ENCODE data around the gene PDXK.
A peak's percentile ranks its signal among the peaks of the same experiment; 100 is the strongest.

DNA sequence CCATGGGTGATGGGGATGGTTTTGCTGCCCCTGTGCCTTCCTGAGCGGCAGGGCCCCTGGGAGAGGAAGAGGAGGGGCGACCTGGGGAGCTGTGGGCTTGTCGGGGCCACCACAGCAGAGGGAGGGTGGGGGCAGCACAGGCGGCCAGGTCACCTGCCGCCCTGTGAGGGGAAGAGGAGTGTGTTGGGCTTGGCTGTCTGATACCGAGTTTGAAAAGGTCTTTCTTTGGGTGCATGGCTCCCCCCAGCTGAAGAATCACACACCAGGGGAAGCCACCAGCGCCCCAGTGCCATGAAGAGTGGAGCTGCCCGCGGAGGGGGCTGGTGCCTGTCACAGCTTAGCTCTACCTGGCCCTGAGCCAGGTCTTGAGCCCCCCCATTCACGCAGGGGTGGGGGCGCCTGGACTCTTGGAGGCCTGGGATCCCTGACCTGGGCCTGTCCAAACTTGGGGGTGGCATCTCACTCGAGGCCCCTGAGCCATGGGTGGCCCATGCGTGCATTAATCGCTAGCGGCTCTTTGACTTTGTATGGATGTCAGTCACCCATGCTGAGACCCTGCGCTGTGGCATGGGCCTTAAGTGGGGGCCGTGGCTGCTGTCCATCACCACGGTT lies 30.8 kb downstream of the PDXK start:
- TF ChIP-seq YY1 (IDR thresholded peaks at IDR 0.05; ENCODE audit: low read depth, low read length) = no peak
- TF ChIP-seq ETV6 (conservative IDR thresholded peaks at IDR 0.05 in 1 of 2, IDR thresholded peaks at IDR 0.05 in 1 of 2; ENCODE audit: borderline replicate concordance in 1 of 2, low read depth in 1 of 2) = no peak
- TF ChIP-seq, protein P1, sequence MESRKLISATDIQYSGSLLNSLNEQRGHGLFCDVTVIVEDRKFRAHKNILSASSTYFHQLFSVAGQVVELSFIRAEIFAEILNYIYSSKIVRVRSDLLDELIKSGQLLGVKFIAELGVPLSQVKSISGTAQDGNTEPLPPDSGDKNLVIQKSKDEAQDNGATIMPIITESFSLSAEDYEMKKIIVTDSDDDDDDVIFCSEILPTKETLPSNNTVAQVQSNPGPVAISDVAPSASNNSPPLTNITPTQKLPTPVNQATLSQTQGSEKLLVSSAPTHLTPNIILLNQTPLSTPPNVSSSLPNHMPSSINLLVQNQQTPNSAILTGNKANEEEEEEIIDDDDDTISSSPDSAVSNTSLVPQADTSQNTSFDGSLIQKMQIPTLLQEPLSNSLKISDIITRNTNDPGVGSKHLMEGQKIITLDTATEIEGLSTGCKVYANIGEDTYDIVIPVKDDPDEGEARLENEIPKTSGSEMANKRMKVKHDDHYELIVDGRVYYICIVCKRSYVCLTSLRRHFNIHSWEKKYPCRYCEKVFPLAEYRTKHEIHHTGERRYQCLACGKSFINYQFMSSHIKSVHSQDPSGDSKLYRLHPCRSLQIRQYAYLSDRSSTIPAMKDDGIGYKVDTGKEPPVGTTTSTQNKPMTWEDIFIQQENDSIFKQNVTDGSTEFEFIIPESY (IDR thresholded peaks at IDR 0.05) = no peak
- no peak for TF ChIP-seq EP300 (IDR thresholded peaks at IDR 0.05; ENCODE audit: borderline replicate concordance in 1 of 2, control insufficient read depth in 1 of 2, low read depth in 2 of 2, low read length in 2 of 2)
- TF ChIP-seq, protein P2, sequence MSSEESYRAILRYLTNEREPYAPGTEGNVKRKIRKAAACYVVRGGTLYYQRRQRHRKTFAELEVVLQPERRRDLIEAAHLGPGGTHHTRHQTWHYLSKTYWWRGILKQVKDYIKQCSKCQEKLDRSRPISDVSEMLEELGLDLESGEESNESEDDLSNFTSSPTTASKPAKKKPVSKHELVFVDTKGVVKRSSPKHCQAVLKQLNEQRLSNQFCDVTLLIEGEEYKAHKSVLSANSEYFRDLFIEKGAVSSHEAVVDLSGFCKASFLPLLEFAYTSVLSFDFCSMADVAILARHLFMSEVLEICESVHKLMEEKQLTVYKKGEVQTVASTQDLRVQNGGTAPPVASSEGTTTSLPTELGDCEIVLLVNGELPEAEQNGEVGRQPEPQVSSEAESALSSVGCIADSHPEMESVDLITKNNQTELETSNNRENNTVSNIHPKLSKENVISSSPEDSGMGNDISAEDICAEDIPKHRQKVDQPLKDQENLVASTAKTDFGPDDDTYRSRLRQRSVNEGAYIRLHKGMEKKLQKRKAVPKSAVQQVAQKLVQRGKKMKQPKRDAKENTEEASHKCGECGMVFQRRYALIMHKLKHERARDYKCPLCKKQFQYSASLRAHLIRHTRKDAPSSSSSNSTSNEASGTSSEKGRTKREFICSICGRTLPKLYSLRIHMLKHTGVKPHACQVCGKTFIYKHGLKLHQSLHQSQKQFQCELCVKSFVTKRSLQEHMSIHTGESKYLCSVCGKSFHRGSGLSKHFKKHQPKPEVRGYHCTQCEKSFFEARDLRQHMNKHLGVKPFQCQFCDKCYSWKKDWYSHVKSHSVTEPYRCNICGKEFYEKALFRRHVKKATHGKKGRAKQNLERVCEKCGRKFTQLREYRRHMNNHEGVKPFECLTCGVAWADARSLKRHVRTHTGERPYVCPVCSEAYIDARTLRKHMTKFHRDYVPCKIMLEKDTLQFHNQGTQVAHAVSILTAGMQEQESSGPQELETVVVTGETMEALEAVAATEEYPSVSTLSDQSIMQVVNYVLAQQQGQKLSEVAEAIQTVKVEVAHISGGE (CRISPR knock-in tag; IDR thresholded peaks at IDR 0.05) = no peak
- TF ChIP-seq, protein P3, sequence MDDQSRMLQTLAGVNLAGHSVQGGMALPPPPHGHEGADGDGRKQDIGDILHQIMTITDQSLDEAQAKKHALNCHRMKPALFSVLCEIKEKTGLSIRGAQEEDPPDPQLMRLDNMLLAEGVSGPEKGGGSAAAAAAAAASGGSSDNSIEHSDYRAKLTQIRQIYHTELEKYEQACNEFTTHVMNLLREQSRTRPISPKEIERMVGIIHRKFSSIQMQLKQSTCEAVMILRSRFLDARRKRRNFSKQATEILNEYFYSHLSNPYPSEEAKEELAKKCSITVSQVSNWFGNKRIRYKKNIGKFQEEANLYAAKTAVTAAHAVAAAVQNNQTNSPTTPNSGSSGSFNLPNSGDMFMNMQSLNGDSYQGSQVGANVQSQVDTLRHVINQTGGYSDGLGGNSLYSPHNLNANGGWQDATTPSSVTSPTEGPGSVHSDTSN (IDR thresholded peaks at IDR 0.05; ENCODE audit: insufficient replicate concordance, low read depth, low read length) = no peak
- TF ChIP-seq, protein P4, sequence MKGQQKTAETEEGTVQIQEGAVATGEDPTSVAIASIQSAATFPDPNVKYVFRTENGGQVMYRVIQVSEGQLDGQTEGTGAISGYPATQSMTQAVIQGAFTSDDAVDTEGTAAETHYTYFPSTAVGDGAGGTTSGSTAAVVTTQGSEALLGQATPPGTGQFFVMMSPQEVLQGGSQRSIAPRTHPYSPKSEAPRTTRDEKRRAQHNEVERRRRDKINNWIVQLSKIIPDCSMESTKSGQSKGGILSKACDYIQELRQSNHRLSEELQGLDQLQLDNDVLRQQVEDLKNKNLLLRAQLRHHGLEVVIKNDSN (IDR thresholded peaks at IDR 0.05; ENCODE audit: borderline replicate concordance, extremely low read length, insufficient read depth, low read depth, low read length) = no peak
- TF ChIP-seq TAF1 (IDR thresholded peaks at IDR 0.05; ENCODE audit: borderline replicate concordance, low read depth, low read length) = no peak
- no peak for TF ChIP-seq FOXM1 (IDR thresholded peaks at IDR 0.05; ENCODE audit: low read depth, low read length)
- TF ChIP-seq, protein P5, sequence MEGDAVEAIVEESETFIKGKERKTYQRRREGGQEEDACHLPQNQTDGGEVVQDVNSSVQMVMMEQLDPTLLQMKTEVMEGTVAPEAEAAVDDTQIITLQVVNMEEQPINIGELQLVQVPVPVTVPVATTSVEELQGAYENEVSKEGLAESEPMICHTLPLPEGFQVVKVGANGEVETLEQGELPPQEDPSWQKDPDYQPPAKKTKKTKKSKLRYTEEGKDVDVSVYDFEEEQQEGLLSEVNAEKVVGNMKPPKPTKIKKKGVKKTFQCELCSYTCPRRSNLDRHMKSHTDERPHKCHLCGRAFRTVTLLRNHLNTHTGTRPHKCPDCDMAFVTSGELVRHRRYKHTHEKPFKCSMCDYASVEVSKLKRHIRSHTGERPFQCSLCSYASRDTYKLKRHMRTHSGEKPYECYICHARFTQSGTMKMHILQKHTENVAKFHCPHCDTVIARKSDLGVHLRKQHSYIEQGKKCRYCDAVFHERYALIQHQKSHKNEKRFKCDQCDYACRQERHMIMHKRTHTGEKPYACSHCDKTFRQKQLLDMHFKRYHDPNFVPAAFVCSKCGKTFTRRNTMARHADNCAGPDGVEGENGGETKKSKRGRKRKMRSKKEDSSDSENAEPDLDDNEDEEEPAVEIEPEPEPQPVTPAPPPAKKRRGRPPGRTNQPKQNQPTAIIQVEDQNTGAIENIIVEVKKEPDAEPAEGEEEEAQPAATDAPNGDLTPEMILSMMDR (IDR thresholded peaks at IDR 0.05 in 2 of 3, conservative IDR thresholded peaks at IDR 0.05 in 1 of 3; ENCODE audit: control insufficient read depth in 2 of 3, extremely low read depth in 1 of 3, insufficient read depth in 1 of 3, low read depth in 3 of 3, low read length in 3 of 3) = 0 out of 6 replicates have a peak, but pooled peaks of 1 of the 3 experiments have one; percentile 2
- TF ChIP-seq, protein P6, sequence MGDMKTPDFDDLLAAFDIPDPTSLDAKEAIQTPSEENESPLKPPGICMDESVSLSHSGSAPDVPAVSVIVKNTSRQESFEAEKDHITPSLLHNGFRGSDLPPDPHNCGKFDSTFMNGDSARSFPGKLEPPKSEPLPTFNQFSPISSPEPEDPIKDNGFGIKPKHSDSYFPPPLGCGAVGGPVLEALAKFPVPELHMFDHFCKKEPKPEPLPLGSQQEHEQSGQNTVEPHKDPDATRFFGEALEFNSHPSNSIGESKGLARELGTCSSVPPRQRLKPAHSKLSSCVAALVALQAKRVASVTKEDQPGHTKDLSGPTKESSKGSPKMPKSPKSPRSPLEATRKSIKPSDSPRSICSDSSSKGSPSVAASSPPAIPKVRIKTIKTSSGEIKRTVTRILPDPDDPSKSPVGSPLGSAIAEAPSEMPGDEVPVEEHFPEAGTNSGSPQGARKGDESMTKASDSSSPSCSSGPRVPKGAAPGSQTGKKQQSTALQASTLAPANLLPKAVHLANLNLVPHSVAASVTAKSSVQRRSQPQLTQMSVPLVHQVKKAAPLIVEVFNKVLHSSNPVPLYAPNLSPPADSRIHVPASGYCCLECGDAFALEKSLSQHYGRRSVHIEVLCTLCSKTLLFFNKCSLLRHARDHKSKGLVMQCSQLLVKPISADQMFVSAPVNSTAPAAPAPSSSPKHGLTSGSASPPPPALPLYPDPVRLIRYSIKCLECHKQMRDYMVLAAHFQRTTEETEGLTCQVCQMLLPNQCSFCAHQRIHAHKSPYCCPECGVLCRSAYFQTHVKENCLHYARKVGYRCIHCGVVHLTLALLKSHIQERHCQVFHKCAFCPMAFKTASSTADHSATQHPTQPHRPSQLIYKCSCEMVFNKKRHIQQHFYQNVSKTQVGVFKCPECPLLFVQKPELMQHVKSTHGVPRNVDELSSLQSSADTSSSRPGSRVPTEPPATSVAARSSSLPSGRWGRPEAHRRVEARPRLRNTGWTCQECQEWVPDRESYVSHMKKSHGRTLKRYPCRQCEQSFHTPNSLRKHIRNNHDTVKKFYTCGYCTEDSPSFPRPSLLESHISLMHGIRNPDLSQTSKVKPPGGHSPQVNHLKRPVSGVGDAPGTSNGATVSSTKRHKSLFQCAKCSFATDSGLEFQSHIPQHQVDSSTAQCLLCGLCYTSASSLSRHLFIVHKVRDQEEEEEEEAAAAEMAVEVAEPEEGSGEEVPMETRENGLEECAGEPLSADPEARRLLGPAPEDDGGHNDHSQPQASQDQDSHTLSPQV (IDR thresholded peaks at IDR 0.05) = no peak

Measured in GM12878 (cell line).